Measurements from ENCODE around the gene ATG5. TPM values are rescaled to one million over a fixed set of nuclear protein-coding genes. Genes with fewer than 3 reads are reported as not detected.

The ATG5 gene
- total RNA-seq, 1 donor from 2014 or later, result 53.6 TPM

Other genes starting within 250 kb of the ATG5 start
- 0.40 and 1.3 TPM in 2 replicates for gene PRDM1, start 239.4 kb downstream of the ATG5 start, total RNA-seq
- gene CRYBG1, start 35.0 kb upstream of the ATG5 start, total RNA-seq, result 5.0 and 7.4 TPM in 2 replicates